CD14-positive monocyte (primary cell): ENCODE measurements around the gene RASGRP1. TPM values are rescaled to one million over a fixed set of nuclear protein-coding genes. Genes with fewer than 3 reads are reported as not detected.

Experiments used
- DNase-seq, 3 donors: peaks; one replicate each; pipeline ENCODE4 v3.0.0-alpha.2; 2011 to 2022
- H2AFZ ChIP-seq: 2 replicates; pipeline ENCODE4 v1.6.0; 2012; ENCODE audit warnings: mild to moderate bottlenecking, low read depth, low read length, inconsistent platforms; ENCODE audit not compliant: insufficient read depth, poor library complexity, severe bottlenecking
- H3K27ac ChIP-seq, 2 donors: 1 replicate in 1 of 2; 2 replicates in 1 of 2; pipeline ENCODE4 v1.5.1; 2012 to 2013; ENCODE audit warnings: low read length in 2 of 2, control low read depth in 1 of 2, inconsistent platforms in 1 of 2, low read depth in 1 of 2, mild to moderate bottlenecking in 1 of 2
- H3K27me3 ChIP-seq, 2 donors: one replicate each; pipeline versions ENCODE4 v1.6.0 to v1.6.1; 2011 to 2013; ENCODE audit warnings: low read length in 2 of 2; ENCODE audit not compliant: control insufficient read depth in 2 of 2, insufficient read depth in 2 of 2
- H3K36me3 ChIP-seq, 2 donors: replicated peaks in 1 of 2; 1 replicate in 1 of 2; 2 replicates in 1 of 2; pipeline versions ENCODE4 v1.5.1 to v1.6.1; 2012 to 2013; ENCODE audit warnings: low read length in 2 of 2, control low read depth in 1 of 2, inconsistent platforms in 1 of 2, mild to moderate bottlenecking in 1 of 2; ENCODE audit not compliant: insufficient read depth in 2 of 2, control insufficient read depth in 1 of 2
- H3K4me1 ChIP-seq, 2 donors: 1 replicate in 1 of 2; 2 replicates in 1 of 2; pipeline versions ENCODE4 v1.5.1 to v1.6.1; 2012 to 2013; ENCODE audit warnings: low read length in 2 of 2, control low read depth in 1 of 2, inconsistent platforms in 1 of 2, mild to moderate bottlenecking in 1 of 2, moderate library complexity in 1 of 2; ENCODE audit not compliant: insufficient read depth in 2 of 2, control insufficient read depth in 1 of 2
- H3K4me2 ChIP-seq: replicated peaks from 2 replicates; pipeline ENCODE3; 2012; ENCODE audit warnings: low read length, moderate library complexity, mild to moderate bottlenecking; ENCODE audit not compliant: poor library complexity, severe bottlenecking; ENCODE audit errors: extremely low read depth
- H3K4me3 ChIP-seq, 3 experiments: fragments of 200-600 bp in 1 of 3; sonication (generic) in 1 of 3; replicated peaks in 1 of 3; 1 replicate in 2 of 3; 2 replicates in 1 of 3; pipeline ENCODE4 v1.5.1; 2011 to 2013; ENCODE audit warnings: low read length in 3 of 3, mild to moderate bottlenecking in 3 of 3, control low read depth in 2 of 3, low read depth in 2 of 3, inconsistent platforms in 1 of 3, moderate library complexity in 1 of 3
- H3K79me2 ChIP-seq: 2 replicates; pipeline ENCODE4 v1.6.0; 2012; ENCODE audit warnings: mild to moderate bottlenecking, control low read depth, inconsistent platforms, low read length, moderate library complexity; ENCODE audit not compliant: insufficient read depth
- H3K9ac ChIP-seq: 2 replicates; pipeline ENCODE4 v1.6.0; 2017; ENCODE audit warnings: low read length, mild to moderate bottlenecking; ENCODE audit not compliant: insufficient read depth, poor library complexity, severe bottlenecking
- H3K9me3 ChIP-seq, 2 donors: replicated peaks in 1 of 2; 1 replicate in 1 of 2; 2 replicates in 1 of 2; pipeline versions ENCODE4 v1.5.1 to v1.6.1; 2012 to 2013; ENCODE audit warnings: low read length in 2 of 2, control low read depth in 1 of 2; ENCODE audit not compliant: control insufficient read depth in 1 of 2, insufficient read depth in 1 of 2
- H4K20me1 ChIP-seq: 2 replicates; pipeline ENCODE4 v1.6.0; 2012; ENCODE audit warnings: mild to moderate bottlenecking, low read length, control low read depth, moderate library complexity; ENCODE audit not compliant: insufficient read depth
- H3K27ac Mint-ChIP-seq, 7 donors: one replicate each; pipeline ENCODE4 v1.8.0; 2020; ENCODE audit warnings: mild to moderate bottlenecking in 7 of 7, mixed read lengths in 7 of 7, moderate library complexity in 6 of 7, inconsistent platforms in 2 of 7
- H3K27me3 Mint-ChIP-seq, 3 donors: one replicate each; pipeline ENCODE4 v1.8.0; 2021 to 2022; ENCODE audit warnings: low read depth in 3 of 3, mild to moderate bottlenecking in 3 of 3, mixed read lengths in 3 of 3, moderate library complexity in 3 of 3, inconsistent platforms in 1 of 3
- H3K36me3 Mint-ChIP-seq, 2 donors: one replicate each; pipeline ENCODE4 v1.8.0; 2020; ENCODE audit warnings: mixed read lengths in 2 of 2, inconsistent platforms in 1 of 2, mild to moderate bottlenecking in 1 of 2
- H3K4me1 Mint-ChIP-seq: one replicate; pipeline ENCODE4 v1.8.0; 2020; ENCODE audit warnings: mild to moderate bottlenecking, mixed read lengths
- H3K4me3 Mint-ChIP-seq, 2 donors: one replicate each; pipeline ENCODE4 v1.8.0; 2020; ENCODE audit warnings: mild to moderate bottlenecking in 2 of 2, mixed read lengths in 2 of 2, moderate library complexity in 1 of 2
- H3K9me3 Mint-ChIP-seq, 7 donors: one replicate each; pipeline ENCODE4 v1.8.0; 2020 to 2022; ENCODE audit warnings: mixed read lengths in 7 of 7, mild to moderate bottlenecking in 6 of 7, moderate library complexity in 6 of 7, inconsistent platforms in 2 of 7
- CTCF ChIP-seq: fragments of 200-600 bp; IDR thresholded peaks from one replicate; pipeline ENCODE4 v1.8.0; 2022; ENCODE audit warnings: antibody characterized with exemption, mild to moderate bottlenecking
- WGBS: methylation state at CpG from one replicate; pipeline ENCODE4 v1.1.5; 2013; ENCODE audit warnings: missing lambda C conversion rate; ENCODE audit not compliant: insufficient coverage; 5-methylcytosine and 5-hydroxymethylcytosine counted together
- intact Hi-C, 2 donors: fragments of 100-400 bp; cut with micrococcal nuclease; formaldehyde crosslinking; loops; one replicate each; pipeline versions ENCODE4 v1.15.0 to v1.15.1; 2023
- polyA plus RNA-seq, 3 donors: library from polyadenylated mRNA; depleted of rRNA in 1 of 3; unstranded in 2 of 3; stranded (reverse) in 1 of 3; fragments of 300-500 nt in 2 of 3; fragments of >200 nt in 1 of 3; fragmentation: Illumina TruSeq in 2 of 3; gene quantifications; 1 replicate in 2 of 3; 2 replicates in 1 of 3; pipeline ENCODE4 v1.2.3, GENCODE V29; 2012 to 2021

Gene RASGRP1
- polyA plus RNA-seq, 3 donors = 0.05 to 0.38 (median 0.13) TPM

- Histone ChIP-seq H3K4me1 (peaks cover 6 to 10% of the 10 kb centered on the region in 2 donors), H3K4me2 (no peak overlapping the region), H3K27me3 (peaks cover 0 to 1% of the 10 kb centered on the region in 2 donors), H3K4me3 (no peak overlapping the region), H3K36me3 (no peaks in the 10 kb centered on the region), H3K9me3 (no peaks in the 10 kb centered on the region), H2AFZ (no peak overlapping the region), H3K79me2 (no peaks in the 10 kb centered on the region), H3K27ac (no peak overlapping the region), H4K20me1 (no peaks in the 10 kb centered on the region), H3K9ac (no peak overlapping the region)
- Mint-ChIP-seq H3K9me3 (peaks cover 0 to 2% (median 0%) of the 10 kb centered on the region in 7 donors), H3K27me3 (peaks cover 7 to 14% (median 7%) of the 10 kb centered on the region in 3 donors), H3K4me3 (no peak overlapping the region), H3K4me1 (peaks cover 16% of the 10 kb centered on the region), H3K36me3 (no peaks in the 10 kb centered on the region), H3K27ac (peak overlapping the region in 1 of 7 donors; percentile 34)
- intact Hi-C loops = loop anchor here (5.0 kb wide), 2 partner anchors 128 to 133 kb away; no protein-coding TSS in a partner anchor
- 97% methylated on average over 3 of the region's 7 CpGs for WGBS
- DNase-seq = no peak
- no peak for TF ChIP-seq CTCF
These were observed 4.8 kb downstream of the RASGRP1 start for GRCh38 chr15:38559636-38560307.

- H2AFZ ChIP-seq = no peak overlapping the region
- H3K36me3 Mint-ChIP-seq = no peaks in the 10 kb centered on the region
- H3K9ac ChIP-seq = no peak overlapping the region
- no peaks in the 10 kb centered on the region for H3K79me2 ChIP-seq
- 96% methylated on average over 4 of the region's 4 CpGs for WGBS
- intact Hi-C loops = no loop called here
- TF ChIP-seq CTCF = no peak
- H3K9me3 Mint-ChIP-seq = peaks cover 0 to 2% (median 0%) of the 10 kb centered on the region in 7 donors
- H3K4me3 Mint-ChIP-seq = no peak overlapping the region
- no peak overlapping the region for H3K4me2 ChIP-seq
- H3K4me1 ChIP-seq = peaks cover 4% of the 10 kb centered on the region in 2 donors
- DNase-seq = no peak
- H4K20me1 ChIP-seq = no peaks in the 10 kb centered on the region
- no peak overlapping the region for H3K27ac ChIP-seq
- H3K4me3 ChIP-seq = no peak overlapping the region
- H3K27me3 Mint-ChIP-seq = peaks cover 5 to 8% (median 5%) of the 10 kb centered on the region in 3 donors
- no peaks in the 10 kb centered on the region for H3K27me3 ChIP-seq
- no peaks in the 10 kb centered on the region for H3K9me3 ChIP-seq
- H3K36me3 ChIP-seq = no peaks in the 10 kb centered on the region
- H3K27ac Mint-ChIP-seq = no peak overlapping the region
- peaks cover 16% of the 10 kb centered on the region for H3K4me1 Mint-ChIP-seq
These were observed 5.5 kb downstream of the RASGRP1 start for GRCh38 chr15:38559131-38559530.
